Ascending aorta (tissue), 2 donors: ENCODE results near the gene PCED1B. TPM values are rescaled to one million over a fixed set of nuclear protein-coding genes. Genes with fewer than 3 reads are reported as not detected.

Experiments
- DNase-seq, 2 donors: peaks; one replicate each; pipeline ENCODE4 v3.0.0-alpha.2; 2019; ENCODE audit warnings: low spot score in 2 of 2
- H3K27ac ChIP-seq, 2 donors: fragments of 200-600 bp; sonication (generic); one replicate each; pipeline ENCODE4 v1.5.1; 2016 to 2017; ENCODE audit warnings: mild to moderate bottlenecking in 1 of 2
- H3K27me3 ChIP-seq: fragments of 200-600 bp; sonication (generic); one replicate; pipeline ENCODE4 v1.5.1; 2017
- H3K36me3 ChIP-seq, 2 donors: fragments of 200-600 bp; sonication (generic); one replicate each; pipeline ENCODE4 v1.5.1; 2016
- H3K4me1 ChIP-seq, 2 donors: fragments of 200-600 bp; sonication (generic); one replicate each; pipeline ENCODE4 v1.5.1; 2016 to 2017; ENCODE audit warnings: mild to moderate bottlenecking in 1 of 2
- H3K4me3 ChIP-seq, 2 donors: fragments of 200-600 bp; sonication (generic); one replicate each; pipeline ENCODE4 v1.5.1; 2016 to 2017; ENCODE audit warnings: mild to moderate bottlenecking in 1 of 2
- H3K9me3 ChIP-seq, 2 donors: fragments of 200-600 bp; sonication (generic); one replicate each; pipeline ENCODE4 v1.5.1; 2016
- intact Hi-C: fragments of 100-400 bp; cut with DNase I; formaldehyde crosslinking; loops from one replicate; pipeline ENCODE4 v1.15.1; 2023
- total RNA-seq: library from RNA; depleted of rRNA; stranded (reverse); fragments of >200 nt; gene quantifications from one replicate; pipeline ENCODE4 v1.1.0, GENCODE V29; 2016
- TF ChIP-seq, protein P1 (sequence below), 3 experiments: fragments of 200-600 bp in 2 of 3; fragments of 450-650 bp in 1 of 3; sonication (generic) in 2 of 3; IDR thresholded peaks; one replicate each; pipeline ENCODE4 v1.5.1; 2016 to 2019; ENCODE audit warnings: antibody characterized with exemption in 3 of 3, mild to moderate bottlenecking in 1 of 3, moderate library complexity in 1 of 3

The PCED1B gene
- total RNA-seq, 1 donor from 2014 or later, result 1.5 TPM

- H3K36me3 ChIP-seq, result no peaks in the 10 kb centered on the region
- H3K27me3 ChIP-seq, result no peaks in the 10 kb centered on the region
- H3K4me3 ChIP-seq, result no peak overlapping the region
- DNase-seq, result no peak
- H3K9me3 ChIP-seq, result no peaks in the 10 kb centered on the region
- intact Hi-C loops, result no loop called here
- H3K27ac ChIP-seq, result peak overlapping the region in 1 of 2 donors; percentile 65
- TF ChIP-seq, protein P1, sequence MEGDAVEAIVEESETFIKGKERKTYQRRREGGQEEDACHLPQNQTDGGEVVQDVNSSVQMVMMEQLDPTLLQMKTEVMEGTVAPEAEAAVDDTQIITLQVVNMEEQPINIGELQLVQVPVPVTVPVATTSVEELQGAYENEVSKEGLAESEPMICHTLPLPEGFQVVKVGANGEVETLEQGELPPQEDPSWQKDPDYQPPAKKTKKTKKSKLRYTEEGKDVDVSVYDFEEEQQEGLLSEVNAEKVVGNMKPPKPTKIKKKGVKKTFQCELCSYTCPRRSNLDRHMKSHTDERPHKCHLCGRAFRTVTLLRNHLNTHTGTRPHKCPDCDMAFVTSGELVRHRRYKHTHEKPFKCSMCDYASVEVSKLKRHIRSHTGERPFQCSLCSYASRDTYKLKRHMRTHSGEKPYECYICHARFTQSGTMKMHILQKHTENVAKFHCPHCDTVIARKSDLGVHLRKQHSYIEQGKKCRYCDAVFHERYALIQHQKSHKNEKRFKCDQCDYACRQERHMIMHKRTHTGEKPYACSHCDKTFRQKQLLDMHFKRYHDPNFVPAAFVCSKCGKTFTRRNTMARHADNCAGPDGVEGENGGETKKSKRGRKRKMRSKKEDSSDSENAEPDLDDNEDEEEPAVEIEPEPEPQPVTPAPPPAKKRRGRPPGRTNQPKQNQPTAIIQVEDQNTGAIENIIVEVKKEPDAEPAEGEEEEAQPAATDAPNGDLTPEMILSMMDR (IDR thresholded peaks at IDR 0.05), result no peak
- peaks cover 0 to 2% of the 10 kb centered on the region in 2 donors for H3K4me1 ChIP-seq
Observed at GRCh38 chr12:47120736-47121135, 41.3 kb downstream of the PCED1B start.

DNA sequence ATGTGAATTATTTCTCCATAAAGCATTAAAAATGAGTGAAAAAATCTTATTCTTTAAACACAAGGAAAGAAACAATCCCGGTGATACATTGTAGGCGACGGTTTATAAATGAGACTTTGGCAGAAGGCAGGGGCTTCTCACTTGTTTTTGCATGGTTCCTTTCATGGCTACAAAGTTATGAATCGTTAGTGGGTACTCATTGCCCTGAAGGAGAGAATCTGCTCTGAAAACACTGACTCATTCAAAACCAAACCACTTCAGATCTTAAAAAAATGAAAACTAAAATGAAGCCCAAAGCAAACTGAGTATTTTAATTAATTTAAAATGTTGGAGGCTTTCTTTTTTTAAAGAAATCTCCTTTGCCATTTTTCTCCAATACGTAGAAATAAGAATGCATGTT, 41.7 kb downstream of the PCED1B start:
- intact Hi-C loops, result no loop called here
- peak overlapping the region in 1 of 2 donors; percentile 65 for H3K27ac ChIP-seq

GRCh38 chr12:47122602-47123001, 43.2 kb downstream of the PCED1B start:
- peak overlapping the region in 1 of 2 donors; percentile 36 for H3K27ac ChIP-seq

More for the DNA sequence above, 41.7 kb downstream of the PCED1B start:
- H3K27me3 ChIP-seq, result no peaks in the 10 kb centered on the region
- no peak overlapping the region for H3K4me3 ChIP-seq
- no peak for DNase-seq
- TF ChIP-seq, protein P1 (IDR thresholded peaks at IDR 0.05), result no peak
- H3K4me1 ChIP-seq, result peaks cover 0 to 2% of the 10 kb centered on the region in 2 donors
- H3K9me3 ChIP-seq, result no peaks in the 10 kb centered on the region
- no peaks in the 10 kb centered on the region for H3K36me3 ChIP-seq

GRCh38 chr12:47123730-47124129, 44.3 kb downstream of the PCED1B start:
- no peak overlapping the region for H3K4me3 ChIP-seq
- DNase-seq, result no peak
- H3K27ac ChIP-seq, result peak overlapping the region in 1 of 2 donors; percentile 10
- TF ChIP-seq, protein P1 (IDR thresholded peaks at IDR 0.05), result no peak
- H3K36me3 ChIP-seq, result no peaks in the 10 kb centered on the region
- intact Hi-C loops, result no loop called here
- no peaks in the 10 kb centered on the region for H3K9me3 ChIP-seq
- H3K4me1 ChIP-seq, result peaks cover 0 to 2% of the 10 kb centered on the region in 2 donors
- no peaks in the 10 kb centered on the region for H3K27me3 ChIP-seq

More at GRCh38 chr12:47122602-47123001, 43.2 kb downstream of the PCED1B start:
- no peak overlapping the region for H3K4me3 ChIP-seq
- H3K4me1 ChIP-seq, result peaks cover 0 to 2% of the 10 kb centered on the region in 2 donors
- TF ChIP-seq, protein P1 (IDR thresholded peaks at IDR 0.05), result no peak
- no peaks in the 10 kb centered on the region for H3K36me3 ChIP-seq
- no peaks in the 10 kb centered on the region for H3K9me3 ChIP-seq
- H3K27me3 ChIP-seq, result no peaks in the 10 kb centered on the region
- intact Hi-C loops, result no loop called here
- no peak for DNase-seq

DNA sequence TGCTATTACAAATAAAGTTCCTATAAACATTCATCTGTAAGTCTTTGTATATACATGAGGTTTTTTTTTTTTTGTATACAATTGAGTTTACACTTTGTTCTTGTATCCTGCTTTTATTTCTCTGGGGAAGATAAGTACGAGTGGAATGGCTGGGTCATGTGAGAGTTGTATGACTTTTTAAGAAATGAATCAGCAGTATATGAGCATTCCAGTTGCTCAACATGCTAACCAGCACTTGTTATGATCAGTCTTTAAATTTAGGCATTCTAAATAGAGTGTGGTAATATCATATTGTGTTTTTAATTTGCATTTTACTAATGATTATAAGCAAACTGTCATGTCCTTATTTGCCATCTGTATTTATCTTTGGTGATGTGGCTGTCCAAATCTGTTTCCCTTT, 45.0 kb downstream of the PCED1B start:
- DNase-seq, result no peak
- no peaks in the 10 kb centered on the region for H3K27me3 ChIP-seq
- TF ChIP-seq, protein P1 (IDR thresholded peaks at IDR 0.05), result no peak
- no peaks in the 10 kb centered on the region for H3K9me3 ChIP-seq
- H3K36me3 ChIP-seq, result no peaks in the 10 kb centered on the region
- no peak overlapping the region for H3K27ac ChIP-seq
- intact Hi-C loops, result no loop called here
- peaks cover 0 to 2% of the 10 kb centered on the region in 2 donors for H3K4me1 ChIP-seq
- H3K4me3 ChIP-seq, result no peak overlapping the region

DNA sequence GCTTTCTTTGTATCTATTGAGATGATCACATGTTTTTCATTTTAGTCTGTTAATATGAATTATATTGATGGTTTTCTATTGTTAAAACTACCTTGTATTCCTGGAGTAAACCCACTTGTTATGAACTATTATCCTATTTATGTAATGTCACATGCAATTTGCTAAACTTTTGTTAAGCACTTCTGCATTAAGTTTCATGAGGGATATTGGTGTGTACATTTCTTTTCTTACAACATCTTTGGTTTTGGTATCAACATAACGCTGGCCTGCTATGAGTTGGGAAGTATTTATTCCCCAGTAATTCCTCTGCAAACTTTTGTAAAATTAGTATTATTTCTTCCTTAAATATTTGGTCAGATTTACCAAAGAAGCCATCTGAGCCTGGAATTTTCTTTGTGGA, 46.8 kb downstream of the PCED1B start:
- intact Hi-C loops, result no loop called here
- DNase-seq, result no peak
- no peaks in the 10 kb centered on the region for H3K4me1 ChIP-seq
- H3K4me3 ChIP-seq, result no peak overlapping the region
- no peaks in the 10 kb centered on the region for H3K27me3 ChIP-seq
- TF ChIP-seq, protein P1 (IDR thresholded peaks at IDR 0.05), result no peak
- H3K27ac ChIP-seq, result no peak overlapping the region
- no peaks in the 10 kb centered on the region for H3K9me3 ChIP-seq
- H3K36me3 ChIP-seq, result no peaks in the 10 kb centered on the region
